SIG-M5 treated with dmso at 0.1 percent for 504 hours (cell line): ENCODE measurements around the gene LUC7L3.
A peak's percentile ranks its signal among the peaks of the same experiment; 100 is the strongest.

Experiments used
- DNase-seq: peaks from one replicate; lab custom pipeline; 2025; ENCODE audit not compliant: unreplicated experiment; lab: John Stamatoyannopoulos, UW

LUC7L3 gene

DNA sequence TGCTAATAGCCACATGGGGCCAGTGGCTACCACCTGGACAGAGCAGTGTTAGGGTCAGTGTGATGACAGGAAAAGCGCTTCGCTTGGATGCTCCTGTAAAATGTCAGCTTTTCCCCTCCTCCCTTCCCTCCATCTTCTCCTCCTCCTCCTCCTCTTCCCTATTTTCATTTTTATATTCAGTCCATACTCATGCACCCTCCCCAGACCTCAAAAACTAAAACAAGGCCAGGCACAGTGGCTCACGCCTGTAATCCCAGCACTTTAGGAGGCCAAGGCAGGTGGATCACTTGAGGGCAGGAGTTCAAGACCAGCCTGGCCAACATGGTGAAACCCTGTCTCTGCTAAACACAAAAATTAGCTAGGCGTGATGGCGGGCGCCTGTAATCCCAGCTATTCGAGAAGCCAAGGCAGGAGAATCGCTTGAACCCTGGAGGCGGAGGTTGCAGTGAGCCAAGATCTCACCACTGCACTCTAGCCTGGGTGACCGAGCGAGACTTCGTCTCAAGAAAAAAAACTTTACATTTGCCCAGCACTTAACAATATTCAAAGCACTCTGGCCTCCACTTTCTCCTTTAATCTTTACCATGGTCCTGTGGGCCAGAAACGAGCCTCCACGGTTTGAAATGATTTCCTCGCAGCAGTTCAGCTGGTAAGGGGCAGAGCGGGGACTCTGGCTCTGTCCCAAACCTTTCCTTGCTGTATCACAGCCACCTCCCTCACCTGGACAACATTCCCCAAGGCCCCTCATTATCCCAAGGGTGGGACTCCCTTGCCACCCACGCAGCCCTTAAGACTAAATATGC lies 33.5 kb upstream of the LUC7L3 start:
- DNase-seq = no peak

- no peak for DNase-seq
Observed at GRCh38 chr17:50686494-50687199, 32.8 kb upstream of the LUC7L3 start.

DNA sequence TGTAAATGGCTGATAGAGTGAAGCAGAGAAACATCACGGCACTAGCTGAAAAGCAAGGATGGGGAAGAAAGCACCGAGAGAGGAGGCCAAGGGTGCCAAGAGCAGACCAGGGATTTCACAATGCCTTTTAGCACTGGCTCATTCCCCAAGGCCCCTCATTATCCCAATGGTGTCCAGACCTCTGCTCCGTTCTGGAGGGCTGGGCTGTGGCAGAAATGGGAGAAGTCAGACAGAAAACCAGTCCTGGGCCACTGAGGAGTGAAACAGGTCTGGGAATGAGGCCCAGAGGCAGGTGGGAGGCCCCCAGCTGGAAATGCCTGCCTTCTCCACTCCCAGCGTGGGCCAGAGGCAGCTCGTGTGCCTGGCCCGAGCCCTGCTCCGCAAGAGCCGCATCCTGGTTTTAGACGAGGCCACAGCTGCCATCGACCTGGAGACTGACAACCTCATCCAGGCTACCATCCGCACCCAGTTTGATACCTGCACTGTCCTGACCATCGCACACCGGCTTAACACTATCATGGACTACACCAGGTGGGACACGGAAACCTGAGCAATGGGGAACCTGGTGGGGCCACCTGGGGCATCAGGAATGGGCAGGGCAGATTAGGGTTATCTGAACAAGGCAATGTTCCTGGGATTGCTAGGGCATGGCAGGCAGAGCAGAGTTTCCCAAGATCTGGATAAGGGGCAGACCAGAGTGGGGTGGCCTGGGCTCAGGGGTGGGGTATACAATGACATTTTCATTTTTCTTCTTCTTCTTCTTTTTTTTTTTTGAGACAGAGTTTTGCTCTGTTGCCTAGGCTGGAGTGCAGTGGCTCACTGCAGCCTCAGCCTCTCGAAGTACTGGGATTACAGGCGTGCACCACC lies 32.0 kb upstream of the LUC7L3 start:
- no peak for DNase-seq

DNA sequence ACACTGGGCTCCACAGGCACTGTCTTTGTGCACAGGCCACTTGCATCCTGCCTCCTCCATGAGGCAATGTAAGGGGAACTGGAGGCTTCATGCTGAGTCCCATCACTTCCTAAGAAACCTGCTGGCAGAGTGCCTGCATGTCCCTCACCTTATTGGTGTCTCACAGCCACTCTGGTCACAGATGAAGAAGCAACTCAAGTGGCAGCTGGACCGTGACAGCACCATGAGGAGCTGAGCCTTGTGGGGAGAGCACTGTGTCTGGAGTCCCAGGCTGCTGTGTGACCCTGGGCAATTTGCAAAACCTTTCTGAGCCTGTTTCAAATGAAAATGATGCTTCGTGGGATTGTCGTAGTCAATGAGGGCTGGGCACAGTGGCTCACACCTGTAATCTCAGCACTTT lies 31.2 kb upstream of the LUC7L3 start:
- no peak for DNase-seq

GRCh38 chr17:50689251-50689650 lies 30.2 kb upstream of the LUC7L3 start:
- DNase-seq = no peak

- DNase-seq = no peak
Observed at GRCh38 chr17:50689956-50690886, 29.2 kb upstream of the LUC7L3 start.

DNA sequence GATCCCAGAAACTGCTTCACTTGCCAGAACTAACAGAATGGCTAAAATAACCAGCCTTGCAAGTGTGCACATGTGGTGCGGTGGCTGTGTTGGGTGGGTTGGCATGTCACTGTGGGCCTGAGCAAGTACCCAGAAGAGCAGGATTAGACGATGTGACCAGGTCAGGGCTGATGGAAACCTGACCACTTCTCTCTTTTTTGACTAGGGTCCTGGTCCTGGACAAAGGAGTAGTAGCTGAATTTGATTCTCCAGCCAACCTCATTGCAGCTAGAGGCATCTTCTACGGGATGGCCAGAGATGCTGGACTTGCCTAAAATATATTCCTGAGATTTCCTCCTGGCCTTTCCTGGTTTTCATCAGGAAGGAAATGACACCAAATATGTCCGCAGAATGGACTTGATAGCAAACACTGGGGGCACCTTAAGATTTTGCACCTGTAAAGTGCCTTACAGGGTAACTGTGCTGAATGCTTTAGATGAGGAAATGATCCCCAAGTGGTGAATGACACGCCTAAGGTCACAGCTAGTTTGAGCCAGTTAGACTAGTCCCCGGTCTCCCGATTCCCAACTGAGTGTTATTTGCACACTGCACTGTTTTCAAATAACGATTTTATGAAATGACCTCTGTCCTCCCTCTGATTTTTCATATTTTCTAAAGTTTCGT lies 28.4 kb upstream of the LUC7L3 start:
- DNase-seq = no peak

DNA sequence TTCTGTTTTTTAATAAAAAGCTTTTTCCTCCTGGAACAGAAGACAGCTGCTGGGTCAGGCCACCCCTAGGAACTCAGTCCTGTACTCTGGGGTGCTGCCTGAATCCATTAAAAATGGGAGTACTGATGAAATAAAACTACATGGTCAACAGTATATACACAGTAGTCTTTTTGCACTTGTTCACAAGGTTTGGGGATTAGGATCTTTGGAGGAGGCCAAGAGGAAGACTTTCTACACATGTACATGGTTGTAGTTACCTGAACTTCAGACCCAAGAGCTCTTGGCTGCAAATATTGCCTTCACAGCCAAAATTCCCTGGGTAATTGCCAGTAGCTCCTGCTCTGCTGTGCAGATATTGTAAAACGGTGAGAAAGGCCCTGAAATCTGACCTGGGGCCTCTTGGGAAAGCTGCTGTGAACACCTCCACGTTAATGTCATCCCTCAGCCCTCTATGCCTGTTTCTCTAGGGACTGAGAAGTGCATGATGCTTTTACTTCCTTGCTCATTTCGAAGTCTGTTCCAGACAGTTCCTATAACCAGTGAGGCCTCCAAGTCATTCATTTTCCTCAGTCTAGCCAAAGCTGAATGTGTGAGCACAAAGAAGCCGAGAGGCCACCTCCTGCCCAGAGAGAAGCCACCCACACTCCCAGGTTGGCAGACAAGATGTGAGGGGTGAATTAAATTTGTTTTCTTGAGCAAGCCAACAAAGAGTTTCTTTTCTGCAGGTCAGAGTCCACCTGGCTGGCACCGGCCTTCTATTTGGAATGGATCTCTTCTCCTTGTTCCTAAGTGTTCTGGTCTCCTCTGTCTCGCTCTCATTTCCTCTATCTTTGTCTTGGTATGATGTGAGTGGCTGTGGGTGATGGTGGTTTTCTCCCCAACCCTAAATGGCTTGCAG lies 27.6 kb upstream of the LUC7L3 start:
- no peak for DNase-seq

GRCh38 chr17:50692448-50693035 lies 26.9 kb upstream of the LUC7L3 start:
- no peak for DNase-seq

DNA sequence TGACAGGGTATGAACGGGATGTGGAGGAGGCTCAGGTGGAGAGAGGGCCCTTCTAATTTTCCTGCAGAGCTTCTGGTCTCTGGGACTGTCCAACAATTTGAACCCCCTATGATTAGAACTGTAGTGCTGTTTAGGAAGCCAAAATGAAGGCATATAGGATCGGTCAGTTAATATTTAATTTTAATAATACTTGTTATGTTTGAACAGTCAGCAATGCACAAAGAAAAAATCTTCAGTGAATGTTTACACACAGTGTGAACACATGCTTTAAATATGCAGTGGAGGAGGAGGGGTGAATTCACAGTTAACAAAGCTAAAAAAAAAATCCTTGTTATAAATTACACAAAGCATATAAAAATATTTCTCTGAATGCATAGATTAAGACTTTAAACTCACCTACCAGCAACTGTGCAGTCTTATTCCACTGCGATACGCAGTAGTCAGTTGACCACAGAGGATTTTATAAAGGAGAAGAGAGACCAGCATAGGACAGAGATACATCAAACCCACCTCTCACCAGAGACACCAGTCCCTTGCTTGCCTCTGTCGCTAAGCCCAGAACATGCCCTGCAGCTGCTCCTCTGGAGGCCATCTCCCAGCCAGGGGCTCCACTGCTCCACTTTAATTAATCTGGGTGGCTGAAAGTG lies 26.2 kb upstream of the LUC7L3 start:
- DNase-seq = no peak

DNA sequence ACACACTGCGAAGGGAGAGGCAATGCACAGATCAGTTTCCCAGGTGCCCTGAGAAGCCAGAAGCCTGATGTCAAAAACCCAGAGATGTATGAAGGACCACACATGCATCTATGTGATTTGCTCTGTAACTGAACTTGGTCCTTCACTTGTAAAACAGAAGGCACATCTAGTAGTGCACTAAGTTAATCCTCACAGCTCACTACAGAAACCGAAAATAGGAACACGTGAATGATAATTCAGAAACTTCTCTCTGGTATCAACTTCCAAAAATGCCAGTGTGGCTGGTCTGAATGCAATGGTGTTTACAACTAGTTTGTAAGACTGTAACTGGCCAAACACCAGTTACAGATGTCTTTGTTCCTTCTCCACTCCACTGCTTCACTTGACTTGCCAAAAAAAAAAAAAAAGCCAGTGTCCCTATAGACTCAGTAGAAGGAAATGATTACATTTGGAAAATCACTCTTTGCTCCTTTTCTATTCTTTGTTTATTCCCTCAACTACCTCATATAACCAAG lies 23.0 kb upstream of the LUC7L3 start:
- no peak for DNase-seq

DNA sequence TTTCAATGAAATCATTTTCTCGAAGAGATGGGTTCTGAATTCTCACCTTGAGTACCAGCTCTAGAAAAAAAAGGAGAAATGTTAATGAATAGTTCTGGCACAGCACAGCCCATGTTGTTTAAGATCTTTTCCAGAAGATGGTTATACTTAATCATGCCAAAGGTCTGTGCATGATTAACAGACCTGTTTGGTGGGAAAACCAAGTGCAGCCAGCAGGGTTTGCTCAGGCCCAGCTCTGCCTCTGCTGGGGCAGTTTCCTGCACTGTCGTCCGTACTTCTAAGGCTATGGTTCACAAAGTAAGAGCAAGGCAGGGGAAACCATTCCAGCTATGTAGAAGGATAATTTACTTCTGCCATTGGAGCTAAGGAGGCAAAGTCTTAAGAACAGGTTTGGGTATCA lies 22.3 kb upstream of the LUC7L3 start:
- no peak for DNase-seq

GRCh38 chr17:50697663-50698272 lies 21.6 kb upstream of the LUC7L3 start:
- DNase-seq = no peak

DNA sequence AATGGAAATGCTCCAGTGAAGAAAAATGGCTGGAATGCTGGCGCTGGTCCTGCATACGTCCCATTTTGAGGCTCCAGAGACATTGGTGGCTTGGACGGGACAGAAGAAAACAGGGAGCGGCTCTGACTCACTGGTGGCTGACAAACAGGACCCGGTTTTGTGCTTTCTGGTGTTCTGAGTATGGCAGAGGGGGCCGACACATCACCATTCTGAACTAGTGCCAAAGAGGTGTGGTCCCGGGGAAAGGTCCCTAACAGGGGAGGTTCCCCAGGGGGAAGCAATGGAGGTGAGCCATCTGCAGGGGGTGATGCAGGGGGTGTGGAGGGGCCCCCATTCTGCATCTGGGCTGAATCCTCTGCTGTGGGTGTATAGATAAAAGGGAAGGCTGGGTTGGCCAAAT lies 20.0 kb upstream of the LUC7L3 start:
- DNase-seq = no peak

- no peak for DNase-seq
Observed at GRCh38 chr17:50703162-50703561, 16.2 kb upstream of the LUC7L3 start.

DNA sequence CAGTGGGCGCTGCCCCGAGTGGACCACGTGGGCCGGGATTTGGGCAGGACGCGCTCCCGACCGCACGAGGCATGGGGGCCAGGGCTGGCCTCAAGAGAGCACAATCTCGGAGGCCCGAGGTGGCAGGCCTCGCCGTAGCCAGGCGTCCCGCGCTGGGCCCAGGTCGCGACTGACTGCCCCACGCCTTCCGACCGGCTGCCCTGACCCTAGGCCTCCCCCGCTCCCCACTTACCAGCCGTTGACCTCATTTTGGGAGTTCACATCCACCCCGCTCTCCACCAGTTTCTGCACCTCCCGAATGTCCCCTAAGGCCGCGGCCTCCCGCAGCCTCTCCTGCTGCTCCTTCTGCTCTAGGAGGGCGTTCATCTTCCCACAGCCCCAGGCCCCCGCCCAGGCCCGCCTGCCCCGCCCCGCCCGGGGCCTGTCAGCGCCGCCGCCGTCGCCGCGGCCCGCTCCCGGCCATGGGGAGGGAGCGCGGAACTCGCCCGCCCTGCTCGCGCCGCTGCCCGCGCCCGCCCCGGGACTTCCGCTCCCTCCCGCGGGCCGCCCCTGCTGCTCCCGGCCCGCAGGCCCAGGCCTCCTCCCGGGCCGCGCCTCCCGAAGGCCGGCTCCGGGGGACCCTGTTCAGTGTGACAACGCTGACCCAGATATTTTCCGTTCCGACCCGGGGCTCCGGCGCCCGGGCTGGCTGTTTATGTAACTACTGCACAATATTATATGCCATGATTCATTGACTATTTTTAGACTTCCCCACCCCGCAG lies 11.9 kb upstream of the LUC7L3 start, which contains the start of gene ANKRD40:
Gene ANKRD40, minus strand, starts transcription at position 626 of the 761 bp plus-strand sequence. Its CDS starts 260 bp downstream, at position 366.
- DNase-seq = peak; percentile 94
